PC-9 (cell line): ENCODE results near the gene CD300A. TPM values are rescaled to one million over a fixed set of nuclear protein-coding genes. Genes with fewer than 3 reads are reported as not detected.
"Not testable (repeated sequence)": the region's sequence is repeated elsewhere in the genome, so short reads cannot be mapped to it uniquely, and the experiment has no call there.

Source experiments
- BruUV-seq: library from RNA; stranded (reverse); fragments of 400-500 nt; replicated peaks from 2 replicates; lab custom pipeline; 2021; lab: Mats Ljungman, UMichigan
- CTCF ChIA-PET: fragments of 300-600 bp; sonication (Branson Sonifier 250); formaldehyde crosslinking; loops from one replicate; lab custom pipeline; 2022; ENCODE audit warnings: antibody characterized with exemption; lab: Charles Lee
- POLR2A ChIA-PET: fragments of 300-600 bp; sonication (Branson Sonifier 250); formaldehyde crosslinking; loops from one replicate; lab custom pipeline; 2022; ENCODE audit warnings: antibody characterized with exemption; ENCODE audit not compliant: unreplicated experiment; lab: Charles Lee
- DNase-seq, 2 experiments: peaks; one replicate each; pipeline versions ENCODE4 v3.0.0 to v3.0.0-alpha.2; 2015 to 2022; ENCODE audit warnings: mixed read lengths in 1 of 2
- H2AFZ ChIP-seq: fragments of 200-600 bp; sonication (generic); 2 replicates; pipeline ENCODE4 v1.8.1; 2017; ENCODE audit warnings: antibody characterized with exemption
- H3F3A ChIP-seq: fragments of 200-600 bp; sonication (generic); 2 replicates; pipeline ENCODE4 v1.8.1; 2017; ENCODE audit warnings: antibody characterized with exemption, mild to moderate bottlenecking, low read depth; ENCODE audit not compliant: insufficient read depth
- H3K27ac ChIP-seq: fragments of 200-600 bp; sonication (generic); 2 replicates; pipeline ENCODE4 v1.6.1; 2016; ENCODE audit warnings: mixed run types
- H3K27me3 ChIP-seq: fragments of 200-600 bp; sonication (generic); 2 replicates; pipeline ENCODE4 v1.6.1; 2016; ENCODE audit warnings: low read depth, mixed run types; ENCODE audit not compliant: insufficient read depth
- H3K36me3 ChIP-seq: fragments of 200-600 bp; sonication (generic); 2 replicates; pipeline ENCODE4 v1.6.1; 2016; ENCODE audit warnings: low read depth, mixed run types
- H3K4me1 ChIP-seq: fragments of 200-600 bp; sonication (generic); replicated peaks from 2 replicates; pipeline ENCODE4 v1.6.1; 2016; ENCODE audit warnings: mixed run types; ENCODE audit not compliant: insufficient read depth
- H3K4me2 ChIP-seq: fragments of 200-600 bp; sonication (generic); 2 replicates; pipeline ENCODE4 v1.6.1; 2017; ENCODE audit warnings: mixed run types
- H3K4me3 ChIP-seq: fragments of 200-600 bp; sonication (generic); 2 replicates; pipeline ENCODE4 v1.6.1; 2016; ENCODE audit warnings: mixed run types
- H3K79me2 ChIP-seq: fragments of 200-600 bp; sonication (generic); 2 replicates; pipeline ENCODE4 v1.6.1; 2017; ENCODE audit warnings: low read depth, mixed run types
- H3K9me2 ChIP-seq: fragments of 200-600 bp; sonication (generic); 2 replicates; pipeline ENCODE4 v1.8.1; 2017; ENCODE audit warnings: mild to moderate bottlenecking; ENCODE audit not compliant: insufficient read depth
- H3K9me3 ChIP-seq: fragments of 200-600 bp; sonication (generic); 2 replicates; pipeline ENCODE4 v1.8.1; 2016; ENCODE audit warnings: low read depth; ENCODE audit not compliant: insufficient read depth
- H4K20me1 ChIP-seq: fragments of 200-600 bp; sonication (generic); 2 replicates; pipeline ENCODE4 v1.8.1; 2017; ENCODE audit not compliant: insufficient read depth
- EZH2 ChIP-seq: fragments of 200-600 bp; sonication (generic); IDR thresholded peaks from 2 replicates; pipeline ENCODE4 v1.8.0; 2017; ENCODE audit warnings: antibody characterized with exemption, low read depth
- intact Hi-C: fragments of 100-400 bp; cut with micrococcal nuclease; formaldehyde crosslinking; loops from one replicate; pipeline ENCODE4 v1.10.0; 2022; ENCODE audit not compliant: unreplicated experiment
- total RNA-seq: library from RNA; stranded (reverse); gene quantifications from 2 replicates; pipeline ENCODE4 v1.2.3, GENCODE V29; 2021
- TF ChIP-seq, protein P1 (sequence below): fragments of 200-600 bp; sonication (generic); conservative IDR thresholded peaks from 2 replicates; pipeline ENCODE4 v1.6.1; 2017; ENCODE audit warnings: mixed run types, antibody characterized with exemption, mild to moderate bottlenecking, moderate library complexity

CD300A gene
- total RNA-seq, 1 experiment from 2014 or later, result not detected

DNA sequence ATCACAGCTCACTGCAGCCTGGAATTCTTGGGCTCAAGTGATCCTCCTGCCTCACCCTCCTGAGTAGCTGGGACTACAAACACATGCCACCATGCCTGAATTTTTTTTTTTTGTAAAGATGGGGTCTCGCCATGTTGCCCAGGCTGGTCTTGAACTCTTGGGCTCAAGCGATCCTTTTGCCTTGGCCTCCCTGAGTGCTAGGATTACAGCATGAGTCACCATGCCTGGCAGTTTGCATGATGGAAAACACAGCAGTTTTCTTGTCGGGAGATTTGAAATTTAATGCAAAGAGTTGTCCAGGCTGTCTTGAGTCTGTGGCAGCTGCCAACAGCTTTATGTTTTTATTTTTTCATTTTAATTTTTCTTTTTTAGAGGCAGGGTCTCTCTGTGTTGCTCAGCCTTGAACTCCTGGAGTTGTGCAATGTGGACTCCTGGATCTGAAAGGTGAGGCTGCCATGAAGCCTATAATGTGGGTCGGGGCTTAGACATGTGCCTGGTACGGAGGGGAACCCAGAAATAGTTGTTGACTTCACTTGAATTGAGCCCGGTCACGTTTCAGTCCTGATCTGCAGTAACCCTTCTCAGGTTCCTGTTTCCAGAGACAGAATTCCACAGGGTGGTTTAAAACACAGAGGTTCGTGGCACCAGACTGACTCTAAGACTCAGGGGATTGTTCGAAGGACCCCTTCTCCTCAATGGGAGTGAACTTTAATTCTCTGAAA lies 18.7 kb downstream of the CD300A start:
- no peak overlapping the region for H3K27ac ChIP-seq
- BruUV-seq, result no TSS peak
- peaks cover 75% of the 10 kb centered on the region for H3K27me3 ChIP-seq
- DNase-seq, result no peak
- no peak overlapping the region for H2AFZ ChIP-seq
- ChIA-PET POLR2A (interaction anchor here (0.6 to 0.7 kb wide), 2 partner anchors 81 to 1499 kb away, joined by 3 to 4 read pairs; no protein-coding TSS in a partner anchor), CTCF (no interaction called here)
- no peak for TF ChIP-seq EZH2
- TF ChIP-seq, protein P1, sequence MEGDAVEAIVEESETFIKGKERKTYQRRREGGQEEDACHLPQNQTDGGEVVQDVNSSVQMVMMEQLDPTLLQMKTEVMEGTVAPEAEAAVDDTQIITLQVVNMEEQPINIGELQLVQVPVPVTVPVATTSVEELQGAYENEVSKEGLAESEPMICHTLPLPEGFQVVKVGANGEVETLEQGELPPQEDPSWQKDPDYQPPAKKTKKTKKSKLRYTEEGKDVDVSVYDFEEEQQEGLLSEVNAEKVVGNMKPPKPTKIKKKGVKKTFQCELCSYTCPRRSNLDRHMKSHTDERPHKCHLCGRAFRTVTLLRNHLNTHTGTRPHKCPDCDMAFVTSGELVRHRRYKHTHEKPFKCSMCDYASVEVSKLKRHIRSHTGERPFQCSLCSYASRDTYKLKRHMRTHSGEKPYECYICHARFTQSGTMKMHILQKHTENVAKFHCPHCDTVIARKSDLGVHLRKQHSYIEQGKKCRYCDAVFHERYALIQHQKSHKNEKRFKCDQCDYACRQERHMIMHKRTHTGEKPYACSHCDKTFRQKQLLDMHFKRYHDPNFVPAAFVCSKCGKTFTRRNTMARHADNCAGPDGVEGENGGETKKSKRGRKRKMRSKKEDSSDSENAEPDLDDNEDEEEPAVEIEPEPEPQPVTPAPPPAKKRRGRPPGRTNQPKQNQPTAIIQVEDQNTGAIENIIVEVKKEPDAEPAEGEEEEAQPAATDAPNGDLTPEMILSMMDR, result no peak
- no peak overlapping the region for H3K4me3 ChIP-seq
- no peaks in the 10 kb centered on the region for H3K36me3 ChIP-seq
- H3K4me2 ChIP-seq, result no peak overlapping the region
- no peaks in the 10 kb centered on the region for H4K20me1 ChIP-seq
- H3K79me2 ChIP-seq, result no peaks in the 10 kb centered on the region
- H3K9me2 ChIP-seq, result no peaks in the 10 kb centered on the region
- no peaks in the 10 kb centered on the region for H3K9me3 ChIP-seq
- intact Hi-C loops, result no loop called here
- H3F3A ChIP-seq, result no peaks in the 10 kb centered on the region
- no peaks in the 10 kb centered on the region for H3K4me1 ChIP-seq

DNA sequence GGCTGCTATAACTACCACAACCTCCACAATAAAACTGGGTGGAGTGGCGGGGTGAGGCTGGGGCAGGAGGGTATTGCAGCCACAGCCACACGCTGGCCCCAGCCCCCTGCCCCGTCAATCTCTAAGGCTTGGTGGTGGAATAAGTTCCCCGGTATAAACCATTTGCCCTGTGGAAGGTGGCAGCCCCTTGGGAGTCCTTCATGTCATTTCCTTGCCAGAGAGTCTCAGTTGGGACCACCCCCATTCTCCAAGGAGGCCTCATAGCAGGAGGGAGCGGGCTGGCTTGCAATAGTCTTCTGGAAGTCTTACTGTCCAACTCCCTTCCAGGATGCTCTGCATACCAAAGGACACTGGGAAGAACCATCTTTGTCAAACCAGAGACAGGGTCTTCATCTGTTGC lies 19.4 kb downstream of the CD300A start:
- DNase-seq, result no peak
- no peak overlapping the region for H3K27ac ChIP-seq
- H3K27me3 ChIP-seq, result peaks cover 75% of the 10 kb centered on the region
- TF ChIP-seq EZH2, result no peak
- TF ChIP-seq, protein P1, result no peak
- no peaks in the 10 kb centered on the region for H3K36me3 ChIP-seq
- CTCF ChIA-PET, result no interaction called here
- no peaks in the 10 kb centered on the region for H3K9me3 ChIP-seq
- intact Hi-C loops, result no loop called here
- BruUV-seq, result no TSS peak
- no peak overlapping the region for H3K4me3 ChIP-seq
- H3K79me2 ChIP-seq, result no peaks in the 10 kb centered on the region
- no peaks in the 10 kb centered on the region for H4K20me1 ChIP-seq
- no peaks in the 10 kb centered on the region for H3K4me1 ChIP-seq
- no peaks in the 10 kb centered on the region for H3K9me2 ChIP-seq
- H2AFZ ChIP-seq, result no peak overlapping the region
- POLR2A ChIA-PET, result interaction anchor here (0.6 kb wide), 1 partner anchor 1500 kb away, joined by 3 read pairs; no protein-coding TSS in a partner anchor
- no peaks in the 10 kb centered on the region for H3F3A ChIP-seq
- H3K4me2 ChIP-seq, result no peak overlapping the region

DNA sequence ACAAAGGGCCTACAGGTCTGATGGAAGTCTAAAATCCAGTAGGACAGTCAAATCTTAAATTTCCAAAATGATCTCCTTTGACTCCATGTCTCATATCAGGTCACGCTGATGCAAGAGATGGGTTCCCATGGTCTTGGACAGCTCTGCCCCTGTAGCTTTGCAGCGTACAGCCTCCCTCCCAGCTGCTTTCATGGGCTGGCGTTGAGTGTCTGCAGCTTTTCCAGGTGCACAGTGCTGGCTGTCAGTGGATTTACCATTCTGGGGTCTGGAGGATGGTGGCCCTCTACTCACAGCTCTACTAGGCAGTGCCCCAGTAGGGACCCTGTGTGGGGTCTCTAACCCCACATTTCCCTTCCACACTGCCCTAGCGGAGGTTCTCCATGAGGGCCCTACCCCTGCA lies 21.8 kb downstream of the CD300A start:
- H3K4me1 ChIP-seq, H3K4me3 ChIP-seq, H3K9me2 ChIP-seq, intact Hi-C loops, H3K36me3 ChIP-seq, H3K79me2 ChIP-seq, H3F3A ChIP-seq, H4K20me1 ChIP-seq, H3K9me3 ChIP-seq, H2AFZ ChIP-seq, H3K27ac ChIP-seq, BruUV-seq, DNase-seq, POLR2A ChIA-PET, H3K4me2 ChIP-seq: not testable (repeated sequence)
- H3K27me3 ChIP-seq, result peaks cover 71% of the 10 kb centered on the region
- CTCF ChIA-PET, result interaction anchor here (0.6 kb wide), 1 partner anchor 218 kb away, joined by 4 read pairs; no protein-coding TSS in a partner anchor
